KMS-11 (cell line): ENCODE results near the gene RORB.

Source experiments
- H2AFZ ChIP-seq: fragments of 200-600 bp; sonication (generic); 2 replicates; pipeline ENCODE4 v1.6.1; 2016; ENCODE audit warnings: antibody characterized with exemption, mixed run types, low read depth
- H3K27ac ChIP-seq: fragments of 200-600 bp; sonication (generic); 2 replicates; pipeline ENCODE4 v1.6.1; 2016; ENCODE audit warnings: mild to moderate bottlenecking, mixed run types
- H3K27me3 ChIP-seq: fragments of 200-600 bp; sonication (generic); 2 replicates; pipeline ENCODE4 v1.6.1; 2017; ENCODE audit warnings: mild to moderate bottlenecking, low read depth, mixed run types, moderate library complexity; ENCODE audit not compliant: insufficient read depth
- H3K36me3 ChIP-seq: fragments of 200-600 bp; sonication (generic); 2 replicates; pipeline ENCODE4 v1.6.1; 2017; ENCODE audit warnings: mild to moderate bottlenecking, mixed run types; ENCODE audit not compliant: insufficient read depth
- H3K4me1 ChIP-seq: fragments of 200-600 bp; sonication (generic); 2 replicates; pipeline ENCODE4 v1.6.1; 2016; ENCODE audit warnings: mild to moderate bottlenecking, low read depth, mixed run types; ENCODE audit not compliant: poor library complexity, severe bottlenecking
- H3K4me2 ChIP-seq: fragments of 200-600 bp; sonication (generic); 2 replicates; pipeline ENCODE4 v1.7.0; 2016; ENCODE audit warnings: mild to moderate bottlenecking, mixed run types
- H3K4me3 ChIP-seq: fragments of 200-600 bp; sonication (generic); IDR thresholded peaks from 2 replicates; pipeline ENCODE4 v1.6.1; 2017; ENCODE audit warnings: low read depth, low read length, mixed read lengths; ENCODE audit not compliant: insufficient read depth
- H3K79me2 ChIP-seq: fragments of 200-600 bp; sonication (generic); 2 replicates; pipeline ENCODE4 v1.6.1; 2016; ENCODE audit warnings: low read depth, mixed run types; ENCODE audit not compliant: insufficient read depth
- H3K9ac ChIP-seq: fragments of 200-600 bp; sonication (generic); 2 replicates; pipeline ENCODE4 v1.6.1; 2016; ENCODE audit warnings: mild to moderate bottlenecking, mixed run types
- H4K20me1 ChIP-seq: fragments of 200-600 bp; sonication (generic); 2 replicates; pipeline ENCODE4 v1.6.1; 2016; ENCODE audit warnings: mild to moderate bottlenecking, mixed run types; ENCODE audit not compliant: insufficient read depth
- CTCF ChIP-seq: fragments of 200-600 bp; sonication (generic); conservative IDR thresholded peaks from 2 replicates; pipeline ENCODE4 v1.6.1; 2017; ENCODE audit warnings: low read depth, mild to moderate bottlenecking, antibody characterized with exemption, low read length, moderate library complexity, mixed read lengths

Gene RORB

GRCh38 chr9:74711341-74711740 lies 214.2 kb downstream of the RORB start:
- Histone ChIP-seq H3K36me3 (no peaks in the 10 kb centered on the region), H4K20me1 (no peaks in the 10 kb centered on the region), H3K27ac (no peak overlapping the region), H3K4me2 (no peak overlapping the region), H3K4me1 (no peaks in the 10 kb centered on the region), H2AFZ (no peak overlapping the region), H3K79me2 (no peaks in the 10 kb centered on the region), H3K9ac (no peak overlapping the region), H3K4me3 (no peak overlapping the region), H3K27me3 (no peaks in the 10 kb centered on the region)
- TF ChIP-seq CTCF = no peak

- no peaks in the 10 kb centered on the region for H3K27me3 ChIP-seq
- H3K4me1 ChIP-seq = no peaks in the 10 kb centered on the region
- H3K9ac ChIP-seq = no peak overlapping the region
- no peaks in the 10 kb centered on the region for H3K79me2 ChIP-seq
- H3K27ac ChIP-seq = no peak overlapping the region
- H3K4me2 ChIP-seq = no peak overlapping the region
- no peak overlapping the region for H2AFZ ChIP-seq
- H3K4me3 ChIP-seq = no peak overlapping the region
- H4K20me1 ChIP-seq = no peaks in the 10 kb centered on the region
- H3K36me3 ChIP-seq = no peaks in the 10 kb centered on the region
- TF ChIP-seq CTCF = no peak
These were observed 221.6 kb downstream of the RORB start for GRCh38 chr9:74718709-74719108.

- Histone ChIP-seq H3K36me3 (no peaks in the 10 kb centered on the region), H3K9ac (no peak overlapping the region), H3K27me3 (no peaks in the 10 kb centered on the region), H3K4me2 (no peak overlapping the region), H2AFZ (no peak overlapping the region), H4K20me1 (no peaks in the 10 kb centered on the region), H3K4me1 (no peaks in the 10 kb centered on the region), H3K79me2 (no peaks in the 10 kb centered on the region), H3K4me3 (no peak overlapping the region), H3K27ac (no peak overlapping the region)
- no peak for TF ChIP-seq CTCF
These were observed 222.2 kb downstream of the RORB start for GRCh38 chr9:74719306-74719705.

- Histone ChIP-seq H3K36me3 (no peaks in the 10 kb centered on the region), H3K79me2 (no peaks in the 10 kb centered on the region), H3K4me1 (no peaks in the 10 kb centered on the region), H3K4me2 (no peak overlapping the region), H3K27me3 (no peaks in the 10 kb centered on the region), H3K4me3 (no peak overlapping the region), H4K20me1 (no peaks in the 10 kb centered on the region), H3K9ac (no peak overlapping the region), H3K27ac (no peak overlapping the region), H2AFZ (no peak overlapping the region)
- no peak for TF ChIP-seq CTCF
These were observed 224.8 kb downstream of the RORB start for GRCh38 chr9:74721696-74722660.
